NCI-H526 treated with DMSO at 0.1 percent for 48 hours (cell line): Measurements from ENCODE around the gene BCO2.

ENCODE experiments used
- DNase-seq: peaks from one replicate; lab custom pipeline; 2025; lab: John Stamatoyannopoulos, UW

Gene BCO2

GRCh38 chr11:112249871-112250610 is 74.7 kb downstream of the BCO2 start:
- no peak for DNase-seq

- no peak for DNase-seq
These were observed 78.4 kb downstream of the BCO2 start for GRCh38 chr11:112253605-112254242.

GRCh38 chr11:112255067-112255720 is 79.9 kb downstream of the BCO2 start:
- no peak for DNase-seq

GRCh38 chr11:112260490-112260889 is 85.2 kb downstream of the BCO2 start, which contains the start of gene PLET1:
Gene PLET1, minus strand, starts transcription at chr11:112260860. Its CDS starts 271 bp downstream, at chr11:112260589.
- no peak for DNase-seq

- DNase-seq: no peak
These were observed 90.5 kb downstream of the BCO2 start for GRCh38 chr11:112265659-112266409.

- DNase-seq: no peak
These were observed 91.1 kb downstream of the BCO2 start for GRCh38 chr11:112266410-112266778.

- DNase-seq: no peak
These were observed 91.9 kb downstream of the BCO2 start for GRCh38 chr11:112267188-112267591.

- no peak for DNase-seq
These were observed 93.1 kb downstream of the BCO2 start for GRCh38 chr11:112268406-112268805.
